GM12878 (cell line): ENCODE measurements around the gene PRKCE. TPM values are rescaled to one million over a fixed set of nuclear protein-coding genes. Genes with fewer than 3 reads are reported as not detected.

Source experiments
- ATAC-seq: fragments of 200-7000 bp; cut with Tn5 transposase; 3 replicates; pipeline ENCODE4 v1.9.1; 2020; ENCODE audit warnings: mild to moderate bottlenecking, moderate library complexity
- BruUV-seq: library from RNA; stranded (reverse); fragments of 400-500 nt; replicated peaks from 2 replicates; lab custom pipeline; 2021; lab: Mats Ljungman, UMichigan
- CTCF ChIA-PET: fragments of 300-600 bp; sonication (Branson Sonifier 250); formaldehyde crosslinking; extraction: SDS; loops from one replicate; lab custom pipeline; 2021; ENCODE audit warnings: inconsistent platforms; lab: Yijun Ruan, JAX
- POLR2A ChIA-PET: fragments of 350-600 bp; formaldehyde crosslinking; extraction: SDS; loops from one replicate; lab custom pipeline; 2021; ENCODE audit warnings: inconsistent platforms; lab: Charles Lee
- RAD21 ChIA-PET: fragments of 300-600 bp; sonication (Branson Sonifier 250); formaldehyde crosslinking; loops from one replicate; lab custom pipeline; 2023; ENCODE audit warnings: antibody characterized with exemption; ENCODE audit not compliant: unreplicated experiment; lab: Charles Lee
- SMC1A ChIA-PET: fragments of 300-600 bp; sonication (Branson Sonifier 250); formaldehyde crosslinking; loops from one replicate; lab custom pipeline; 2023; ENCODE audit not compliant: unreplicated experiment, uncharacterized antibody; lab: Charles Lee
- DNase-seq: peaks from one replicate; pipeline ENCODE4 v3.0.0-alpha.2; 2011; ENCODE audit warnings: low read depth, low spot score
- FAIRE-seq: peaks from 3 replicates; lab custom pipeline; 2011; peaks lifted over from hg19 to GRCh38; lab: Jason Lieb, UNC
- H2AFZ ChIP-seq: 2 replicates; pipeline ENCODE4 v1.6.0; 2011; ENCODE audit warnings: low read depth, low read length, control low read depth; ENCODE audit not compliant: control insufficient read depth
- H3K27ac ChIP-seq: 2 replicates; pipeline ENCODE4 v1.5.1; 2011; ENCODE audit warnings: control low read depth; ENCODE audit not compliant: control insufficient read depth, insufficient read depth
- H3K27me3 ChIP-seq, 2 experiments: replicated peaks in 1 of 2; 2 replicates each; pipeline versions ENCODE4 v1.6.0 to v1.6.1; 2011; ENCODE audit warnings: low read length in 1 of 2; ENCODE audit not compliant: control insufficient read depth in 2 of 2, insufficient read depth in 2 of 2
- H3K36me3 ChIP-seq, 2 experiments: 2 replicates each; pipeline ENCODE4 v1.5.1; 2011; ENCODE audit warnings: low read length in 1 of 2; ENCODE audit not compliant: control insufficient read depth in 2 of 2, insufficient read depth in 2 of 2
- H3K4me1 ChIP-seq: 2 replicates; pipeline ENCODE4 v1.6.1; 2011; ENCODE audit warnings: mild to moderate bottlenecking, low read length, moderate library complexity, mixed read lengths; ENCODE audit not compliant: control insufficient read depth, insufficient read depth
- H3K4me2 ChIP-seq: 2 replicates; pipeline ENCODE4 v1.6.0; 2011; ENCODE audit warnings: control low read depth; ENCODE audit not compliant: control insufficient read depth, insufficient read depth
- H3K4me3 ChIP-seq: fragments of 200-600 bp; sonication (generic); 2 replicates; pipeline ENCODE4 v1.5.1; 2016
- H3K79me2 ChIP-seq: 2 replicates; pipeline ENCODE4 v1.6.0; 2011; ENCODE audit warnings: low read length; ENCODE audit not compliant: control insufficient read depth, insufficient read depth
- H3K9ac ChIP-seq: 2 replicates; pipeline ENCODE4 v1.8.0; 2011; ENCODE audit warnings: low read length, control low read depth, mixed read lengths; ENCODE audit not compliant: control insufficient read depth, insufficient read depth
- H3K9me3 ChIP-seq: replicated peaks from 3 replicates; pipeline ENCODE4 v1.5.1; 2011; ENCODE audit warnings: mild to moderate bottlenecking, low read length; ENCODE audit not compliant: control insufficient read depth, insufficient read depth
- H4K20me1 ChIP-seq: 2 replicates; pipeline ENCODE4 v1.6.0; 2011; ENCODE audit not compliant: control insufficient read depth, insufficient read depth
- BACH1 ChIP-seq: fragments of 450-650 bp; IDR thresholded peaks from 2 replicates; pipeline ENCODE4 v1.6.1; 2017; ENCODE audit warnings: mild to moderate bottlenecking, borderline replicate concordance
- ETV6 ChIP-seq, 2 experiments: fragments of 450-650 bp in 1 of 2; IDR thresholded peaks in 1 of 2; conservative IDR thresholded peaks in 1 of 2; 2 replicates each; pipeline ENCODE4 v1.6.1; 2014; ENCODE audit warnings: antibody characterized with exemption in 1 of 2, borderline replicate concordance in 1 of 2, low read depth in 1 of 2, mild to moderate bottlenecking in 1 of 2, moderate library complexity in 1 of 2
- FOXK2 ChIP-seq: fragments of 450-650 bp; IDR thresholded peaks from 2 replicates; pipeline ENCODE4 v1.6.1; 2017; ENCODE audit warnings: mild to moderate bottlenecking, moderate library complexity
- GATAD2B ChIP-seq: fragments of 450-650 bp; conservative IDR thresholded peaks from 2 replicates; pipeline ENCODE4 v1.6.1; 2017; ENCODE audit warnings: low read depth, mild to moderate bottlenecking, moderate library complexity
- HDAC2 ChIP-seq: fragments of 200-600 bp; sonication (generic); IDR thresholded peaks from 2 replicates; pipeline ENCODE4 v1.6.1; 2017
- KDM1A ChIP-seq: fragments of 200-600 bp; sonication (generic); IDR thresholded peaks from 2 replicates; pipeline ENCODE4 v1.6.1; 2016; ENCODE audit warnings: borderline replicate concordance
- LARP7 ChIP-seq: fragments of 450-650 bp; IDR thresholded peaks from 2 replicates; pipeline ENCODE4 v1.6.1; 2017; ENCODE audit warnings: mild to moderate bottlenecking
- RFX5 ChIP-seq: IDR thresholded peaks from 2 replicates; pipeline ENCODE4 v1.6.1; 2011; ENCODE audit warnings: low read depth, low read length, improper control_type of control experiment
- YBX1 ChIP-seq: fragments of 450-650 bp; IDR thresholded peaks from 2 replicates; pipeline ENCODE4 v1.6.1; 2016; ENCODE audit warnings: antibody characterized with exemption
- YY1 ChIP-seq: IDR thresholded peaks from 2 replicates; pipeline ENCODE4 v1.6.1; 2011; ENCODE audit warnings: low read depth, mild to moderate bottlenecking, low read length
- ZNF274 ChIP-seq: IDR thresholded peaks from one replicate; pipeline ENCODE4 v1.8.0; 2011; ENCODE audit not compliant: insufficient read length, insufficient read depth
- WGBS: methylation state at CpG from one replicate; pipeline ENCODE4 v1.1.6; 2016; ENCODE audit warnings: low lambda C conversion rate; ENCODE audit not compliant: insufficient replicate concordance, insufficient coverage; ENCODE audit errors: missing lambda C conversion rate; 5-methylcytosine and 5-hydroxymethylcytosine counted together
- in situ Hi-C: fragments of 300-500 bp; cut with MboI; formaldehyde crosslinking; loops from 9 replicates; pipeline ENCODE4 v1.14.3; 2018; ENCODE audit warnings: mixed read lengths
- intact Hi-C: fragments of 100-400 bp; cut with micrococcal nuclease; formaldehyde crosslinking; loops from one replicate; pipeline ENCODE4 v1.14.2; 2022; ENCODE audit not compliant: unreplicated experiment
- polyA plus RNA-seq, 11 experiments: library from polyadenylated mRNA; depleted of rRNA in 4 of 11; unstranded in 6 of 11; stranded (reverse) in 5 of 11; fragments of >200 nt; fragmentation: Nextera tagmentation in 4 of 11; fragmentation: Illumina TruSeq in 1 of 11; extraction: Ambion mirVana in 4 of 11; extraction: Trizol in 1 of 11; gene quantifications; 1 replicate in 1 of 11; 2 replicates in 10 of 11; pipeline versions ENCODE4 v1.2.1 to v1.2.3, GENCODE V29; 2011 to 2016; ENCODE audit warnings: inconsistent platforms in 2 of 11, missing spikeins in 2 of 11, low read depth in 1 of 11
- total RNA-seq, 4 experiments: library from RNA; depleted of rRNA in 3 of 4; stranded (reverse); fragments of >200 nt in 3 of 4; fragmentation: Illumina TruSeq in 1 of 4; extraction: Trizol in 1 of 4; gene quantifications; 2 replicates each; pipeline versions ENCODE4 v1.2.1 to v1.2.3, GENCODE V29; 2013 to 2021
- TF ChIP-seq, protein P1 (sequence below): IDR thresholded peaks from 2 replicates; pipeline ENCODE4 v1.6.1; 2012; ENCODE audit warnings: mild to moderate bottlenecking, low read depth, low read length
- TF ChIP-seq, protein P2 (sequence below), 3 experiments: IDR thresholded peaks in 2 of 3; conservative IDR thresholded peaks in 1 of 3; 2 replicates each; pipeline ENCODE4 v1.5.1; 2011; ENCODE audit warnings: low read depth in 3 of 3, low read length in 3 of 3, mild to moderate bottlenecking in 3 of 3, control low read depth in 2 of 3, moderate library complexity in 2 of 3, inconsistent platforms in 1 of 3, mixed read lengths in 1 of 3; ENCODE audit not compliant: control insufficient read depth in 2 of 3, insufficient read depth in 1 of 3; ENCODE audit errors: extremely low read depth in 1 of 3
- TF ChIP-seq, protein P3 (sequence below): fragments of 450-650 bp; conservative IDR thresholded peaks from 2 replicates; pipeline ENCODE4 v1.6.1; 2017; ENCODE audit warnings: mild to moderate bottlenecking, moderate library complexity

Gene PRKCE
- total and polyA plus RNA-seq, 10 of the 15 experiments (the other 5 are each of a cell fraction or from before 2014, with no cell fraction given): 2.6 to 28.2 (median 11.3) TPM

DNA sequence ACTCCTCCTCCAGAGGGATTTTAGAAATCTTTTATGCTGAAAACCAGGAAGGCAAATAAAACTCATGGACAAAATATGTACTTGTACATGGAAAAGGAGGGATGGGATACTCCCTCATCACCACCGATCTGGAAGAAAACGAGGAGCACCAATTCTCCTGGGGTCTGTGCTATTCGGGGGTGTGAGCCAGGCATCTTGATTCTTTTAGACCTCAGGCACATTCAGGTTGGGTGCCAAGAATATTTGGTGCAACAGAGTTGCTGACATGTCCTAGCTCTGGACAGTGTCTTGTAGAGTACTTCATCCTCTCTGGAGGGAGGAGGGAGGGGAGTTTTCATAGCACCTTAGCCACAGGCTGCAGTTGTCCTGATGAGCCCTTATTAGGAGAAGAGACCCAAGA, 163.0 kb downstream of the PRKCE start:
- no peaks in the 10 kb centered on the region for H3K36me3 ChIP-seq
- 75% methylated on average over 3 of the region's 3 CpGs for WGBS
- ChIA-PET SMC1A (no interaction called here), RAD21 (no interaction called here), CTCF (no interaction called here)
- H4K20me1 ChIP-seq: peaks cover 3% of the 10 kb centered on the region; the same call in 1 of the 2 replicates
- DNase-seq (no peak), ATAC-seq (no peak), FAIRE-seq (no peak)
- no TSS peak for BruUV-seq
- no peaks in the 10 kb centered on the region for H3K79me2 ChIP-seq
- no peaks in the 10 kb centered on the region for H3K4me1 ChIP-seq
- no peak overlapping the region for H3K27ac ChIP-seq
- in situ Hi-C loops (no loop called here), intact Hi-C loops (no loop called here)
- no peak overlapping the region for H3K9ac ChIP-seq
- H3K9me3 ChIP-seq: no peaks in the 10 kb centered on the region
- TF ChIP-seq YBX1 (no peak), BACH1 (no peak), LARP7 (no peak), FOXK2 (no peak), HDAC2 (no peak), KDM1A (no peak), RFX5 (no peak), YY1 (no peak), GATAD2B (no peak), ZNF274 (no peak), ETV6 (conservative IDR thresholded peaks at IDR 0.05 in 1 of 2, IDR thresholded peaks at IDR 0.05 in 1 of 2; ENCODE audit: borderline replicate concordance in 1 of 2, low read depth in 1 of 2) (no peak)
- TF ChIP-seq, protein P1, sequence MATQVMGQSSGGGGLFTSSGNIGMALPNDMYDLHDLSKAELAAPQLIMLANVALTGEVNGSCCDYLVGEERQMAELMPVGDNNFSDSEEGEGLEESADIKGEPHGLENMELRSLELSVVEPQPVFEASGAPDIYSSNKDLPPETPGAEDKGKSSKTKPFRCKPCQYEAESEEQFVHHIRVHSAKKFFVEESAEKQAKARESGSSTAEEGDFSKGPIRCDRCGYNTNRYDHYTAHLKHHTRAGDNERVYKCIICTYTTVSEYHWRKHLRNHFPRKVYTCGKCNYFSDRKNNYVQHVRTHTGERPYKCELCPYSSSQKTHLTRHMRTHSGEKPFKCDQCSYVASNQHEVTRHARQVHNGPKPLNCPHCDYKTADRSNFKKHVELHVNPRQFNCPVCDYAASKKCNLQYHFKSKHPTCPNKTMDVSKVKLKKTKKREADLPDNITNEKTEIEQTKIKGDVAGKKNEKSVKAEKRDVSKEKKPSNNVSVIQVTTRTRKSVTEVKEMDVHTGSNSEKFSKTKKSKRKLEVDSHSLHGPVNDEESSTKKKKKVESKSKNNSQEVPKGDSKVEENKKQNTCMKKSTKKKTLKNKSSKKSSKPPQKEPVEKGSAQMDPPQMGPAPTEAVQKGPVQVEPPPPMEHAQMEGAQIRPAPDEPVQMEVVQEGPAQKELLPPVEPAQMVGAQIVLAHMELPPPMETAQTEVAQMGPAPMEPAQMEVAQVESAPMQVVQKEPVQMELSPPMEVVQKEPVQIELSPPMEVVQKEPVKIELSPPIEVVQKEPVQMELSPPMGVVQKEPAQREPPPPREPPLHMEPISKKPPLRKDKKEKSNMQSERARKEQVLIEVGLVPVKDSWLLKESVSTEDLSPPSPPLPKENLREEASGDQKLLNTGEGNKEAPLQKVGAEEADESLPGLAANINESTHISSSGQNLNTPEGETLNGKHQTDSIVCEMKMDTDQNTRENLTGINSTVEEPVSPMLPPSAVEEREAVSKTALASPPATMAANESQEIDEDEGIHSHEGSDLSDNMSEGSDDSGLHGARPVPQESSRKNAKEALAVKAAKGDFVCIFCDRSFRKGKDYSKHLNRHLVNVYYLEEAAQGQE: no peak
- TF ChIP-seq, protein P2, sequence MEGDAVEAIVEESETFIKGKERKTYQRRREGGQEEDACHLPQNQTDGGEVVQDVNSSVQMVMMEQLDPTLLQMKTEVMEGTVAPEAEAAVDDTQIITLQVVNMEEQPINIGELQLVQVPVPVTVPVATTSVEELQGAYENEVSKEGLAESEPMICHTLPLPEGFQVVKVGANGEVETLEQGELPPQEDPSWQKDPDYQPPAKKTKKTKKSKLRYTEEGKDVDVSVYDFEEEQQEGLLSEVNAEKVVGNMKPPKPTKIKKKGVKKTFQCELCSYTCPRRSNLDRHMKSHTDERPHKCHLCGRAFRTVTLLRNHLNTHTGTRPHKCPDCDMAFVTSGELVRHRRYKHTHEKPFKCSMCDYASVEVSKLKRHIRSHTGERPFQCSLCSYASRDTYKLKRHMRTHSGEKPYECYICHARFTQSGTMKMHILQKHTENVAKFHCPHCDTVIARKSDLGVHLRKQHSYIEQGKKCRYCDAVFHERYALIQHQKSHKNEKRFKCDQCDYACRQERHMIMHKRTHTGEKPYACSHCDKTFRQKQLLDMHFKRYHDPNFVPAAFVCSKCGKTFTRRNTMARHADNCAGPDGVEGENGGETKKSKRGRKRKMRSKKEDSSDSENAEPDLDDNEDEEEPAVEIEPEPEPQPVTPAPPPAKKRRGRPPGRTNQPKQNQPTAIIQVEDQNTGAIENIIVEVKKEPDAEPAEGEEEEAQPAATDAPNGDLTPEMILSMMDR (IDR thresholded peaks at IDR 0.05 in 2 of 3, conservative IDR thresholded peaks at IDR 0.05 in 1 of 3; ENCODE audit: control insufficient read depth in 2 of 3, extremely low read depth in 1 of 3, insufficient read depth in 1 of 3, low read depth in 3 of 3, low read length in 3 of 3): no peak
- TF ChIP-seq, protein P3, sequence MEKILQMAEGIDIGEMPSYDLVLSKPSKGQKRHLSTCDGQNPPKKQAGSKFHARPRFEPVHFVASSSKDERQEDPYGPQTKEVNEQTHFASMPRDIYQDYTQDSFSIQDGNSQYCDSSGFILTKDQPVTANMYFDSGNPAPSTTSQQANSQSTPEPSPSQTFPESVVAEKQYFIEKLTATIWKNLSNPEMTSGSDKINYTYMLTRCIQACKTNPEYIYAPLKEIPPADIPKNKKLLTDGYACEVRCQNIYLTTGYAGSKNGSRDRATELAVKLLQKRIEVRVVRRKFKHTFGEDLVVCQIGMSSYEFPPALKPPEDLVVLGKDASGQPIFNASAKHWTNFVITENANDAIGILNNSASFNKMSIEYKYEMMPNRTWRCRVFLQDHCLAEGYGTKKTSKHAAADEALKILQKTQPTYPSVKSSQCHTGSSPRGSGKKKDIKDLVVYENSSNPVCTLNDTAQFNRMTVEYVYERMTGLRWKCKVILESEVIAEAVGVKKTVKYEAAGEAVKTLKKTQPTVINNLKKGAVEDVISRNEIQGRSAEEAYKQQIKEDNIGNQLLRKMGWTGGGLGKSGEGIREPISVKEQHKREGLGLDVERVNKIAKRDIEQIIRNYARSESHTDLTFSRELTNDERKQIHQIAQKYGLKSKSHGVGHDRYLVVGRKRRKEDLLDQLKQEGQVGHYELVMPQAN: no peak
- TF ChIP-seq, all 136 proteins: peak for 0
- POLR2A ChIA-PET: no interaction called here
- Histone ChIP-seq H3K27me3 (no peaks in the 10 kb centered on the region), H3K4me2 (no peak overlapping the region), H2AFZ (no peak overlapping the region), H3K4me3 (no peak overlapping the region)
